ENCODE data around the gene ESM1.

The ESM1 gene

GRCh38 chr5:54975701-54976100 lies 9.7 kb downstream of the ESM1 start:
- no peak for DNase-seq

DNA sequence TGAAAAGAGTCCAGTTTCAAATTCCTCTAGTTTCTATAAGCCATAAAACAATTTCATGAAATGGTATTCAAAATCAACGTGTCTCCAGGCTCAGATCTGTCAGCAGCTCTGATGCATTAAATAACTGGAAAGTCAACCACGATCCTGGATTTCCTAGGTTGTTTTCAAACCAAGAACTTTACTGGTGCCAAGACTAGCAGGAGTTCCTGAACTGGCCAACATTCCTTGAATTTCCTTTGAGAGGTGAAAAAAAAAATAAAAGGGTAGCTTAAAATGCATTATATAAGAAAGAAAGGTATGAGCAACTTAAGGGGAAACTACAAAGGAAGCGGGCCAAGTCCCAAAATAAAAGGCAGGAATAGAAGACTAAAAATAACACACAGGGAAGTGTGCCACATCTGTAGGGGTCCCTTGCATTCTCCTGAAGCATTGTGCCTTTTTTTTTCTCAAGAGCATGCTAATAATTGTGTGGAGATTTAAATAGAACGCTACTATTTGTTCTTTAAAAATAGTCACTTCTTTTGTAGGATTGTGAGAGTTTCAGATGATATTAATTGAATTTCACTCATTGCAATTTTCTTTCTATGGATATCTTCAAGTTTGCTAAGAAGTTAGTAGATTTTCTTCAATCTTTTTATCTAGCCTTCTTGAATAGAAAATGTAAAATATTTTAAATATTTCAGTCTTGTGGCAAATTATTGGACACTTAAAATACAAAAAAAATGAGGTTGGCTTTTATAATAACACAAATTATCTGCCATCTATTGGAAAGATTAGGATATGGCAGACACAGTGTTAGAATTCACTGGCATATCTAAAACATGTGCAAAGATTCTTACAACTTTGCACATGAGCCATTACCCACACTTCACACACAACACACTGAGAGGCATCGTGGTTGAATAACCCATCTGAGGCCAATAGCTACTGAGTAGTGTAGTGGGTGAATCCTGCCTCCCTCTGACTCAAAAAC lies 15.3 kb downstream of the ESM1 start:
- DNase-seq = no peak

GRCh38 chr5:54969242-54969641 lies 16.2 kb downstream of the ESM1 start:
- DNase-seq = no peak

DNA sequence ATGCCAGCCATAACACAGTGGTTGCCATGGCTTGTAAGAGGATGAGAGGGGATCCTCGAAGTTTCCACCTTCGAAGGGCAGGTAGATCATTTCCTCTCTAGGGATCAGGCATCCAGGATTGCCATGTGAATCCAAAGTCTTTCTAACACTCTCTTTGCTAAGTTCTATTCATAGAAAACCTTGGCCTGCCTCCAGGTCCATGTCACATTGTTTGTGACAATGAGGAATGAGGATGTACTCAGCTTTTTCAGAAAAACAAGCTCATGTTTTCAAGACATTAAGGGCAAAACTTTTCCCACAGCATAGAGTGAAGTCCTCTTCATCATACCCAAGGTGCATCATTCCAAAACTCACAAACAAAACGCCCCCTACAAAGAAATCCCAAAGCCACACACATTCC lies 19.6 kb downstream of the ESM1 start:
- DNase-seq = no peak

GRCh38 chr5:54964405-54964804 lies 21.0 kb downstream of the ESM1 start:
- DNase-seq = no peak

DNA sequence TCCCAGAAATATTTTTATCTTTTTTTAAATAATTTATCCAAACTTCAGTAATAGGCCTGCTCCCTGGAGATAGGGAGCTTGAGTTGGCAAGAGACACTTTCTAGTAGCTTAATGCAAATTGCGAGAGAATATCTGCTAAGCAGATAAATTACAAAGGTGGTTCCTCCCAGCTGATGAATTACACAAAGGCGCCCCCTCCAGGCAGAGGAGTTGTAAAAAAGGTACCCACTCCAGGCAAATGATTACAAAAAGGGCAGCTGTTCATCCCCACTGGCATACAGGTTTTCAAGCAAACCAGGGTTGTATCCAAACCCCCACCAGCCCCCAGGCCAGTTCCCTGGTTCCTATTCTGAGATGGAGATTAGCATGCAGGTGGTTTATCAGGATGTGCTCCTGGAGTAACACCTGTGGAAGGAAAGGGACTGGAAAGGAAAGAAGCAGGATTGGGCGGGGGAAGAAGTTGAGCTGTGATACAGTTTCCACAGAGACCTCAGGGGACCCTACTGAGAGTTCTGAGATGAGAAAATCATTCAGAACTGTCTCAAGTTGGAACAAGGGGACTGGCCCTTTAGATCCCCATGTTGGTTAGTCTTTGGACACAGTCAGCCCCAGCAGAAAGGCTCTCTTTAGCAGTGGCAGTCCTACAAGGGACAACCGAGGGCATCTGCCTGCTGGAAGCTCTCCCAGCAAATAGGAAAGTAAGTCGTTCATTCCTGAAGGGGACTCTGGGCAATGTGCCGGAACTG lies 25.5 kb downstream of the ESM1 start:
- no peak for DNase-seq

GRCh38 chr5:54956922-54957321 lies 28.5 kb downstream of the ESM1 start:
- no peak for DNase-seq

- DNase-seq = no peak
Measured at GRCh38 chr5:54947187-54947586, 38.2 kb downstream of the ESM1 start.

- no peak for DNase-seq
Measured at GRCh38 chr5:54946306-54946819, 39.0 kb downstream of the ESM1 start.

GRCh38 chr5:54944364-54944763 lies 41.0 kb downstream of the ESM1 start:
- no peak for DNase-seq

DNA sequence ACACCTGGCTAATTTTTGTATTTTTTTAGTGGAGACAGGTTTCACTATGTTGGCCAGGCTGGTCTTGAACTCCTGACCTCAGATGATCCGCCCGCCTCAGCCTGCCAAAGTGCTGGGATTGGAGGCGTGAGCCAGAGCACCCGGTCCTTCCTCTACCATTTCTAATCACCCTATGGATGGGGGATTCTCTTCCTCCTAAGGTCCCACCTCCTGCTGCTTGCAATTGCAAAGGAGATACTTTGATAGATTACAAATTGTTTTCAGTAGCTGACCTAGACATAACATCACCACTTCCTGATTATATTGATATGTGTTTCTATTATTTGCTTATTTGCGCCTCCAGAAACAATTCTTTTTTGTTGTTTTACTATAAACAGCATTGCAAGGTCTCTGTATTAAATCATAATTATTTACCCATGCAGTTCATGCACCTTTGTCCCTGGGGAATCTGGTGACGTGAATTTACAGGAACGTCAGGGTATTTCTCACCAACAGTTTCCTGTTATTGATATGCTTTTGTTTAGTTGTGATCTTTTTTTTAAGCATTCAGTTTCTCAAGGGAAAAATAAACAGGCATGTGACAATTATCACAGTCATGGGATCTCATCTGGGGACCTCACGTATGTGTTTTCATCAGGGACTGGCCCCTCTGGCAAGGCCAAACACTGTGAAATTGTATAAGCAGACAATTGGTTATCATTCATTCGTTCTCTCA lies 43.2 kb downstream of the ESM1 start:
- no peak for DNase-seq

GRCh38 chr5:54936201-54936600 lies 49.2 kb downstream of the ESM1 start:
- no peak for DNase-seq

DNA sequence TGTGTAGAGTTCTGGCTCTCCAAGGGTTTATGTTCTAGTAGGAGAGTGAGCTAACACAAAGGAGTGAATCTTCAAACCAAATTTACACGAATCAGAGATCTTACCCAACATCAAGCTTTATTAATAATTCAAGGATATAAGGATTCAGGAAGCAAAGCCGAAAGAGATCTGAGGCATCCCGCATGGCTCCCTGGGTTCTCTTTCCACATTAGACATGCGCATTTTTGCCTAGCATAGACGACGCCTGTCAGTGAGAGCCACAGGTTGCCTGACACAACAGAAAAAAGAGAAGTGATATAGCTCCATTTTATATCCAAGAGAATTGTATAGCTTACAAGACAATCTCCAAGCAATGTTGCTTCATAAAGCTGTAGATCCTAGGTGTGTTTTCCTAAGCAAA lies 52.6 kb downstream of the ESM1 start:
- DNase-seq = no peak

GRCh38 chr5:54930736-54931135 lies 54.7 kb downstream of the ESM1 start:
- DNase-seq = no peak

Data from CD4-positive, alpha-beta T cell treated with Interferon gamma for 1 hour (primary cell).